Measurements from ENCODE around the gene SERTAD1. TPM values are rescaled to one million over a fixed set of nuclear protein-coding genes. Genes with fewer than 3 reads are reported as not detected.

SERTAD1 gene
- total and polyA plus RNA-seq, 8 donors = 8.6 to 36.5 (median 11.2) TPM; not detected in 1

DNA sequence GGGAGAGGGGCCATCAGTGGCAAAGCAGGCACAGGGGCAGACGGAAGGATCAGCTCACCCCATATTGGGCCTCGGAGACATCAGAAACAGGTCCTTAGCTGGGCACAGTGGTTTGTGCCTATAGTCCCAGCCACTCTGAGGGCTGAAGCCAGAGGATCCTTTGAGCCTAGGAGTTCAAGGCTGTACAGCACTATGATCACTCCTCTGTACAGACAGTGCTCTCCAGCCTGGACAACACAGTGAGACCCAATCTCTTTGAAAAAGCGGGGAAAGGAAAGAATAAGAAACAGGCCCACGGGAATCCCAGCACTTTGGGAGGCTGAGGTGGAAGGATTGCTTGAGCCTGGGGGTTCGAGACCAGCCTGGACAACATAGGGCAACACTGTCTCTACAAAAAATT is 6.0 kb downstream of the SERTAD1 start:
- Histone ChIP-seq H3K4me3 (no peak overlapping the region), H3K27me3 (no peaks in the 10 kb centered on the region), H3K9me3 (no peaks in the 10 kb centered on the region), H3K36me3 (peaks cover 12 to 13% (median 12%) of the 10 kb centered on the region in 4 donors), H3K4me1 (peaks cover 42 to 59% (median 46%) of the 10 kb centered on the region in 4 donors), H3K27ac (peak overlapping the region in 4 of 5 donors; percentile 98 to 100 (median 100))
- intact Hi-C loops (cut with DNase I; ENCODE audit: low total_unique reads) = no loop called here
- DNase-seq = no peak
- TF ChIP-seq CTCF (IDR thresholded peaks at IDR 0.05) (no peak), POLR2AphosphoS5 (IDR thresholded peaks at IDR 0.05) (no peak), EP300 (IDR thresholded peaks at IDR 0.05) (no peak), POLR2A (IDR thresholded peaks at IDR 0.05) (no peak)
- WGBS, 5 donors = 83 to 95% (median 89%) methylated on average over 5 of the region's 5 CpGs

- Histone ChIP-seq H3K4me1 (peaks cover 37 to 56% (median 42%) of the 10 kb centered on the region in 4 donors), H3K27ac (peak overlapping the region in 3 of 5 donors; percentile 7 to 100 (median 80))
- intact Hi-C loops (cut with DNase I; ENCODE audit: low total_unique reads) = no loop called here
Measured at GRCh38 chr19:40419066-40419612, 6.7 kb downstream of the SERTAD1 start.

DNA sequence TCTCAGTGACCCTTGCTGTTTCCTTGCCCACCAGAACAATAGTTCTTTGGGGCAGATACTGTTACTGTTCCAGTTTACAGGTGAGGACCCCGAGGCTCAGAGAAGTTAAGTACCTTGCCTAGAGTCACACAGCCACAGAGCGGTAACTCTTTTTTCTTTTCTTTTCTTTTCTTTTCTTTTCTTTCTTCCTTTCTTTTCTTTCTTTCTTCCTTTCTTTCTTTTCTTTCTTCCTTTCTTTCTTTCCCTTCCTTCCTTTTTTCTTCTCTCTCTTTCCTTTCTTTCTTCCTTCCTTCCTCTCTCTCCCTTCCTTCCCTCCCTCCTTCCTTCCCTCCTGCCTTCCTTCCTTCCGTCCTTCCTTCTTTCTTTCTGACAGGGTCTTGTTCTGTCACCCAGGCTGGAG is 7.8 kb downstream of the SERTAD1 start:
- H3K4me1 ChIP-seq = peaks cover 26 to 45% (median 32%) of the 10 kb centered on the region in 4 donors
- DNase-seq = no peak
- H3K27me3 ChIP-seq = no peaks in the 10 kb centered on the region
- 82 to 96% (median 92%) methylated on average over 3 of the region's 3 CpGs for WGBS, 5 donors
- H3K4me3 ChIP-seq = no peak overlapping the region
- intact Hi-C loops (cut with DNase I; ENCODE audit: low total_unique reads) = no loop called here
- H3K27ac ChIP-seq = peak overlapping the region in 4 of 5 donors; percentile 61 to 81 (median 80)
- no peak for TF ChIP-seq EP300 (IDR thresholded peaks at IDR 0.05)
- TF ChIP-seq POLR2A (IDR thresholded peaks at IDR 0.05) = no peak
- no peak for TF ChIP-seq POLR2AphosphoS5 (IDR thresholded peaks at IDR 0.05)
- TF ChIP-seq CTCF (IDR thresholded peaks at IDR 0.05) = no peak
- no peaks in the 10 kb centered on the region for H3K9me3 ChIP-seq
- peaks cover 8 to 9% (median 9%) of the 10 kb centered on the region in 4 donors for H3K36me3 ChIP-seq

More at GRCh38 chr19:40419066-40419612, 6.7 kb downstream of the SERTAD1 start:
- H3K36me3 ChIP-seq = peaks cover 12 to 13% (median 12%) of the 10 kb centered on the region in 4 donors
- whole genome bisulfite sequencing, 5 donors = 63 to 72% (median 65%) methylated on average over 5 of the region's 5 CpGs
- no peaks in the 10 kb centered on the region for H3K27me3 ChIP-seq
- TF ChIP-seq POLR2AphosphoS5 (IDR thresholded peaks at IDR 0.05) = no peak
- no peak for TF ChIP-seq CTCF (IDR thresholded peaks at IDR 0.05)
- no peak for TF ChIP-seq POLR2A (IDR thresholded peaks at IDR 0.05)
- TF ChIP-seq EP300 (IDR thresholded peaks at IDR 0.05) = no peak
- no peak for DNase-seq
- no peaks in the 10 kb centered on the region for H3K9me3 ChIP-seq
- no peak overlapping the region for H3K4me3 ChIP-seq

- H3K27ac ChIP-seq = peak overlapping the region; percentile 48 to 81 (median 79)
- no peak for DNase-seq
- H3K4me1 ChIP-seq = peaks cover 21 to 41% (median 28%) of the 10 kb centered on the region in 4 donors
- 70 to 83% (median 79%) methylated on average over 4 of the region's 4 CpGs for WGBS, 5 donors
- no peaks in the 10 kb centered on the region for H3K9me3 ChIP-seq
- TF ChIP-seq EP300 (IDR thresholded peaks at IDR 0.05) = no peak
- TF ChIP-seq CTCF (IDR thresholded peaks at IDR 0.05) = no peak
- TF ChIP-seq POLR2A (IDR thresholded peaks at IDR 0.05) = no peak
- no peak for TF ChIP-seq POLR2AphosphoS5 (IDR thresholded peaks at IDR 0.05)
- intact Hi-C loops (cut with DNase I; ENCODE audit: low total_unique reads) = no loop called here
- H3K4me3 ChIP-seq = no peak overlapping the region
- H3K27me3 ChIP-seq = no peaks in the 10 kb centered on the region
- peaks cover 4% of the 10 kb centered on the region in 4 donors for H3K36me3 ChIP-seq
Measured at GRCh38 chr19:40417643-40417981, 8.2 kb downstream of the SERTAD1 start.
